ENCODE results near the gene NFIA.

Gene NFIA

GRCh38 chr1:61247051-61247825 lies 164.9 kb downstream of the NFIA start:
- no peak for DNase-seq (ENCODE audit: low read depth in 2 of 2)

GRCh38 chr1:61247881-61248752 lies 165.8 kb downstream of the NFIA start:
- DNase-seq (ENCODE audit: low read depth in 2 of 2) = no peak

GRCh38 chr1:61250933-61251332 lies 168.6 kb downstream of the NFIA start:
- no peak for DNase-seq (ENCODE audit: low read depth in 2 of 2)

GRCh38 chr1:61253059-61253735 lies 170.8 kb downstream of the NFIA start:
- no peak for DNase-seq (ENCODE audit: low read depth in 2 of 2)

GRCh38 chr1:61253912-61254633 lies 171.7 kb downstream of the NFIA start:
- DNase-seq (ENCODE audit: low read depth in 2 of 2) = no peak

GRCh38 chr1:61254634-61255357 lies 172.4 kb downstream of the NFIA start:
- no peak for DNase-seq (ENCODE audit: low read depth in 2 of 2)

GRCh38 chr1:61255358-61255703 lies 173.0 kb downstream of the NFIA start:
- no peak for DNase-seq (ENCODE audit: low read depth in 2 of 2)

- no peak for DNase-seq (ENCODE audit: low read depth in 2 of 2)
Measured at GRCh38 chr1:61259379-61260148, 177.2 kb downstream of the NFIA start.

GRCh38 chr1:61260171-61260570 lies 177.8 kb downstream of the NFIA start:
- no peak for DNase-seq (ENCODE audit: low read depth in 2 of 2)

- no peak for DNase-seq (ENCODE audit: low read depth in 2 of 2)
Measured at GRCh38 chr1:61261595-61261994, 179.2 kb downstream of the NFIA start.

GRCh38 chr1:61263905-61264824 lies 181.8 kb downstream of the NFIA start:
- DNase-seq (ENCODE audit: low read depth in 2 of 2) = no peak

- no peak for DNase-seq (ENCODE audit: low read depth in 2 of 2)
Measured at GRCh38 chr1:61264825-61265242, 182.5 kb downstream of the NFIA start.

GRCh38 chr1:61265665-61266064 lies 183.3 kb downstream of the NFIA start:
- no peak for DNase-seq (ENCODE audit: low read depth in 2 of 2)

- no peak for DNase-seq (ENCODE audit: low read depth in 2 of 2)
Measured at GRCh38 chr1:61266738-61267137, 184.4 kb downstream of the NFIA start.

- no peak for DNase-seq (ENCODE audit: low read depth in 2 of 2)
Measured at GRCh38 chr1:61268546-61269240, 186.3 kb downstream of the NFIA start.

- no peak for DNase-seq (ENCODE audit: low read depth in 2 of 2)
Measured at GRCh38 chr1:61269602-61270001, 187.2 kb downstream of the NFIA start.

GRCh38 chr1:61270107-61270506 lies 187.7 kb downstream of the NFIA start:
- no peak for DNase-seq (ENCODE audit: low read depth in 2 of 2)

GRCh38 chr1:61270761-61271411 lies 188.5 kb downstream of the NFIA start:
- no peak for DNase-seq (ENCODE audit: low read depth in 2 of 2)

Measured in stimulated activated CD4-positive, alpha-beta T cell treated with anti-CD3 and anti-CD28 coated beads, Interleukin-1b, Interleukin-23, amount 100 ng/mL, for 4 hours (primary cell).